ENCODE results near the gene TMEFF1.

The TMEFF1 gene

DNA sequence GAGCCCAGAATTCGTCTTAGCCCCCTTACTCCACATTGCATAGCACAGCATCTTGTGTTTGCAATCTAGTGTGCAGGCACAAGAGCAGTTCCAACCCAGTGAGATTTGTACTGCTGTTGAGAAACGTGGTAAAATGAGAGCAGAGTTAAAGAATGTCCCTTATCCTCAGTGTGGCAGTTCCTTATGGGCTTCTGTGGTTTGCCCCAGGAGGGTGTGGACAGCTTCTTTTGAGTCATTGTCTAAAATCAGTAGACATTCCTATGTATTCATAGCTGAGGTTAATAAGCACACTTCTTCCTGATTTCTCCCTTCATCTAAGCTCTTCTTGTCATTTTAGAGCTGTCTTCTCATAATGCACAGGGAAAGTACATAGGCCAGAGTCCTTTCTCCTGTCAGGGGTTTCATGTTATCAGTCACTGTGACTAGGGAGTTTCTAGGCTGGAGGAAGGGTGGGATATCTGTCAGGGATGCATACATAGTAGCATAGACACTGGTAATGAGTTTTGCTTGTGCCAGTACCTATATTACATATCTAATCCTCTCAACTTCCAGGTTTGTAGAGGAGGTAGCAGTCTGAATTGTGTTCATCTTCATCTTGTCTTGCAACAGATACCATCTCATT is 102.9 kb downstream of the TMEFF1 start:
- DNase-seq (ENCODE audit: low read depth in 3 of 3), result no peak

DNA sequence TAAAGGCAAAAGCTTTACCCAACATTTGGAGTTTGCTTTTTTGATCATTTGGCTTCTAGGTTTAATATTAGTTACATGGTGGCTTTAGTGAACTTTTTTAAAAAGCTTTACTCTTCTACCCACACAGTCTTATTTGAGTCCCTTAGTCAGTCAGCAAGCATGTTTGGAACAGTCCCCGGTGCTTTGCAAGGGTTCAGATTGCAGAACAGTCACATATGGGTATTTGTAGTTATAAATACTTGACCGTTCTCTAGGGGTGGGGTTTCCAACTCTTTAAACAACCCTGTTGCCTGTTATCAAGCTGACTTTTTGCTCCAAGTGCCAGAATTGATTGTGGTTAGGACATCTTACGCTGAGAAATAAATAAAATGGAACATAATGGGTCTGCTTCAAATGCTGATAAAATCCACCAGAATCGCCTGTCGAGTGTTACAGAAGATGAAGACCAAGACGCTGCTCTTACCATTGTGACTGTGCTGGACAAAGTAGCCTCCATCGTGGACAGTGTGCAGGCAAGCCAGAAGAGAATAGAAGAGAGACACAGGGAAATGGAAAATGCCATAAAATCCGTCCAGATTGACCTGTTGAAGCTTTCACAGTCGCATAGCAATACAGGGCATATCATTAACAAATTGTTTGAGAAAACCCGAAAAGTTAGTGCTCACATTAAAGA is 105.0 kb downstream of the TMEFF1 start, which contains the start of gene CAVIN4:
Gene CAVIN4, plus strand, starts transcription at position 304 of the 673 bp plus-strand sequence. Its CDS starts 65 bp downstream, at position 369.
- DNase-seq (ENCODE audit: low read depth in 3 of 3), result no peak

DNA sequence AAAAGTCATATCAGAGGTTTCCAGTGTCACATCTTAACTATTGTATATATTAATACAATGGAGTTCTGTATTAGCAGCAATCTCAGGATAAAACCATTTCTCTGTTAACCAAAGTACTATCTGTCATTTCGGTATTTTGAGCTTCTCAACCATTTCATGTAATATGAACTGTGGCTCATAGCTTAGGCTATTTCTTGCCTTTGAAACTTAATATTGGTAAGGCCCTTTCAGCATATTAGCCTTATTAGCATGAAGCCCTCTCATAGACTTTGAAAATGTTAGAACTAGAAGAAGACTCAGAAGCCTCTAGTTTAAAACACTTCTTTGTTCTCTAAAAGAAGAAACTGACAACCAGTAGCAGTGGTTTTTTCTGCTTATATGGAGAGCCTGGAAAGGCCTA is 105.7 kb downstream of the TMEFF1 start:
- no peak for DNase-seq (ENCODE audit: low read depth in 3 of 3)

DNA sequence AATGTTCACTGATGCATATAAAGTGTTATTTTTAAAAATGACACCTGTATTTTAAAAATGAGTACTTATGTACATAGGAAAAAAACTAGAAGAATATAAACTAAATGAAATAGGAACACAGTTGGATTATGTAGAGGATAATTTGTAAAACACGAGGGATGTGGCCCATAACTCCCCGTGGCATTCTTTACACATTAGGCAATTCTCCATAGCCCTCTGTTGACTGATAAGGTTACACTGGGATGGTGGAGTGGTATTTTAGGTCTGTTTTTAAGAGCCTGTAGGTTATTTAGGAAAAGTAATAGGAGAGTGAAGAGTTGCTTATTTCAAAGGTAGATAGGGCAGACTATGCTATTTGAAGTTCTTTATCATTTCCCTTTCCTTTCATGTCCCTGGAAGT is 106.7 kb downstream of the TMEFF1 start:
- no peak for DNase-seq (ENCODE audit: low read depth in 3 of 3)

DNA sequence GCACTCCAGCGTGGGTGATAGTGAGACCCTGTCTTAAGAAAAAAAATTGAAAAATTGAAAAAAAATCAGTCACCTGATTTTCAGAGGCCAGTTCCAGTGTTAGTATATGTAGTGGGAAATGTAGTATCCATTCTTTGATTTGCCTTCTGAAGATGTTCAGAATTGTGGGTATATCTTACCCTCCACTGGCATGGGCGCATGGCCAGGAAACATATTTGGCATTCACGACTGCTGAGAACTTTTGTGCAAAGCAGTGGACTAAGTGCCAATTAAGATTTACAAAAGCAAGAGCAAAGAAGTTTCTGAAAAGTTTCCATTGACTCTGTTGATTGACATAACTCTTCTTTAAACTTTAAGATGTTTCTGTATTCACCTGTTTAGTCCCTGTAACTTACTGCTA is 107.3 kb downstream of the TMEFF1 start:
- DNase-seq (ENCODE audit: low read depth in 3 of 3), result no peak

DNA sequence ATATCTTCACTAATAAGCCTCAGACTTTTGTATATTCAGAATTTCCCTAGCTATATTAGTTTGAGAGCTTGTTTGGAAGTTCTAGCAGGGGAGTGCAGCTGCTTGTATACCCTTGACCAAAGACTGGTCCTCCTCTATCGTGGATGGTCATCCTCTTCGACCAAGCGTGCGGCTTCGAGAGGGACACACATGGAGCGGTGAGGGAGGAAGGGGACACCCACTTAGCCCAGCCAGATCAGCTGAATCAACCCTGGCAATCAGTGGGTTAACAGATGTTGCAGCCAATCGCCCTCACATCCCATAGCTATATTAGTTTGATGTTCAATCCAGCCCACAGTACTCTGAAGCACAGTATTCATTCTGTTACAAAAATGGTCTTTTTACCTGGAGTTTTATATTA is 108.1 kb downstream of the TMEFF1 start:
- no peak for DNase-seq (ENCODE audit: low read depth in 3 of 3)

DNA sequence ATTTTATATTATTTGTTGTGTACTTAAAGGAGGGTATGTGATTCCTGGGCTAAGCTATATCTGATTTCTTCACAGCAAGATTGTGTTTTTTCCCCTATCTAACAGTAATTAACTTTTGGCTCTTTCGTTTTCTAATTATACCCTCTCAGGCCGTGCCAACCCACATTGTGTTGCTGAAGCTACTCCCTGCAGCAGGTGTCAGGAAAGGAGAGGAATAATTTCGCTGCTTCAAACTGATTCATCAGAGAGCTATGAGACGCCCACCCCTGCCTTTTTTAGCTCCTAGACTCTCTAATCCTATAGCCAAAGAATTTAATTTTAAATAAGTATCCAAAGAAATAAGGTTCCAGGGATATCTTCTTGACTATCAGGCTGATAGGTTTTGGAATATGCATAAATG is 108.7 kb downstream of the TMEFF1 start:
- DNase-seq (ENCODE audit: low read depth in 3 of 3), result no peak

DNA sequence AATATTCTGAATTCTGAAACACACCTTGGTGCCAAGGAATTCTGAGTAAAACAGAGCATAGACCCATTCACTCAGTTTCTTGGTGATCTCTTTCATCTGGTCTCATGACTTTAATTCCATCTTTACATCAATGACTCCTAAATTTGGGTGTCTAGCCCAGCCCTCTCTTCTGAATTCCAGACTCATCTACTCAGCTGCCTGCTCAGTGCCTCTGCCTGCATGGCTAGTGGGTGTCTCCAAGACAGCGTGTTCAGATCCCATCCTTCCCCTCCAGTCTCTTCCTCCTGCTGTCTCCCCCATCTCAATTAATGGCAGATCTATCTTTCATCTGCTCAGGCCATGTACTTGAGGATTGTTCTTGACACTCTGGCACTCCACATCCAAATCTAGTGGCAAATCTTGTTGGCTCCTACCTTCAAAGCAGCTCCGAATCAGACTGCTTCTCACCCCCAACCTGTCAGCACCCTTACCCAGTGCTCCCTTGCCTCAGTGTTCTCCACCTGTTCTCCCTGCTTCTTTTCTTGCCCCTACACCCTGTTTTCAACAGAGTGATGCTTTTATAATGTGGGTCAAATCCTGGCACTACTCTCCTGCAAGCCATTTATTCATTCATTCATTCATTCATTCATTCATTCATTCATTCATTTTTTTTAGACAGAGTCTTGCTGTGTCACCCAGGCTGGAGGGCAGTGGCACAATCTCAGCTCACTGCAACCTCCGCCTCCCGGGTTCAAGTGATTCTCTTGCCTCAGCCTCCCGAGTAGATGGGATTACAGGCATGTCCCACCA is 110.3 kb downstream of the TMEFF1 start:
- no peak for DNase-seq (ENCODE audit: low read depth in 3 of 3)

DNA sequence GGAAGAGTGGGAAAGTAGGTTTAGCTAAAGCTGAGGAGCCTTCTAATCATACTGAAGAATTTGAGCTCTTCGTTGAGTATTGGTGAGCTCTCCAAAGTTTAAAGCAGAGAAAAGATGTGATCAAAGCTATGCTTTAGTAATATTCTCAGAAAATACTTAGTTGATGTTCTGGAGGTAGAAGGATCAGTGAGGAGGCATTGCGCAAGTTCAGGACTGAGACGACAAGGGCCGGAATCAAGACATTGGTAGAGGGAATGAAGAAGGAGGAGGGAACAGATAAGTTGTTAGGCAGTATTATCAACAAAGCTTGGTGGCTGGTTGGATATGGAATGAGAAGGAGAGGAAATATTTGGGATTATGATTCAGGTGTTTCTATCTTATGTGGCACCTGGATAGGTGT is 112.0 kb downstream of the TMEFF1 start:
- no peak for DNase-seq (ENCODE audit: low read depth in 3 of 3)

DNA sequence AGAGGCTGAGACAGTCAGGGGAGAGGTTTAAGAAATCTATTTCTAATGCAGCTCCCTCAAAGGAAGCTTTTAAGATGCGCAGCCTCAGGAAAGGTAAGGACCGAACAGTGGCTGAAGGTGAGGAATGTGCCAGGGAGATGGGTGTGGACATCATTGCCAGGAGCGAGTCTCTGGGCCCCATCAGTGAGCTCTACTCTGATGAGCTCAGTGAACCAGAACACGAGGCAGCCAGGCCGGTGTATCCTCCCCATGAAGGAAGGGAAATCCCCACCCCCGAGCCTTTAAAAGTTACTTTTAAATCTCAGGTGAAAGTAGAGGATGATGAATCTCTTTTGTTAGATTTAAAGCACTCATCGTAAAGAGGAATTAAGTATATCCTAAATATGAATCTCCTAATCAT is 113.1 kb downstream of the TMEFF1 start:
- DNase-seq (ENCODE audit: low read depth in 3 of 3), result no peak

DNA sequence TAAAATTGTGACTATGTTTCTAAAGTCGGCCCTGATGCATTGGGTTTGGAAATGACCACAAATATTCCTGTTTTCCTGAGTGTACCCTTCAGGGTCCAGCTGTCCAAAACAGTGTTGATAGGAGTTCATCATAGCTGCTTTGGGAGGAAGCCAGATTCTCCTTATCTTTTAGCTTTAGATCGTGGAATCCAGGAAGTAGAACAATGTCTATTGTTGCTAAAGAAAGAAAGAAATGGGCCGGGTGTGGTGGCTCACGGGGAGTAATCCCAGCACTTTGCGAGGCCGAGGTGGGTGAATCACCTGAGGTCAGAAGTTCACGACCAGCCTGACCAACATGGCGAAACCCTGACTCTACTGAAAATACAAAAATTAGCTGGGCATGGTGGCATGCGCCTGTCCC is 114.4 kb downstream of the TMEFF1 start:
- DNase-seq (ENCODE audit: low read depth in 3 of 3), result no peak

DNA sequence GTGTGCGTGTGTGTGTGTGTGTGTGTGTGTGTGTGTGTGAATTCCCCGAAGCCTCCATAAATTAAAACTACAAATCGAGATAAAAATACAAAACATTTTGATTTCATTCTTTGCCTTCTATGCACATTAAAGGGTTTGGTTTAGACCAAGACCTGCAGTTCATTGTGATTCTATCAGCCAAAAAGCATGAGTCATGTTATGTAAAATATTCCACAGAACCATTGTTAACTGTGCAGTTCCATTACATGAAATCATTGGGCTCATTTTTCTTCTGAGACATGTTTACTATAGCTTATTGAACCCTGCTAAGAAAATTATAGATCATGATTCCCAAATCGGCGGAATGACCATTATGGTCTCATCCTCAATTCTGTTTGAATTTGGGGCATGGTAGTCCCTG is 116.6 kb downstream of the TMEFF1 start:
- DNase-seq (ENCODE audit: low read depth in 3 of 3), result no peak

DNA sequence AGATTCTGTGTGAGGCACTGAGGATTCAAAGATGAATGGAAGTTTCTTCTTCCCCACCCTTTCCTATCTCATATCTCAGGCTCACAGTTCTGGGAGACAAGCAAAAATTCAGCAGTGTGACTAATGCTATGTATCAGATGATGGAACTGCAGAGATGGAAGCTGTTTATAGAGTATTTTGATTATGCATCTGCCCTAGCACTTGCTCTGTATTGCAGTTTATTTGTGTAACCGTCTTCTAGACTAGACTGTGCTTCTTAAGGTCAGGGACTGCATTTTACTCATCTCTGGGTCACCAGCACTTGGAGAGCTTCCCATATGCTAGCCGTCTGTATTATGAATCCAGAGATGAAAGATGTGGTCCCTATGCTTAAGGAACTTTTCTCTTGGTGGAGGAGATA is 117.5 kb downstream of the TMEFF1 start:
- DNase-seq (ENCODE audit: low read depth in 3 of 3), result no peak

DNA sequence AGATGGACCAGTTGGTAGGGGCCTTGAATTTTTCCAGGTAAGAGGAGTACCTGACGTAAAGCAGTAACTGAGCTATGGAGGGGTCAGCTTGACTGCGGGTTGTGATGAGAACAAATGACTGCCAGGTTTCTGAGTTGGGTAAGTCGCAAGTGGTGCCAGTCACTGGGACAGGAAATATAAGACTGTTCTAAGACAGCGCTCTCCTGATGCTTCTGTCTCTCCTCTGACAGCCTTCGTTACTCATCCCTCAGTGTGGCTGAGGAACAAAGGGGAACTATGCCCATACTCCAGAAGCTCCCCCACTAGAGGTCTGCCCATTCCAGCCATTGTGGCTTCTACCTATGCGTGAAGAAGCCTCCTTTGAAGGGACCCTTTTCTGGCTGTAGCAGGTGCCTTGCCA is 118.2 kb downstream of the TMEFF1 start:
- no peak for DNase-seq (ENCODE audit: low read depth in 3 of 3)

DNA sequence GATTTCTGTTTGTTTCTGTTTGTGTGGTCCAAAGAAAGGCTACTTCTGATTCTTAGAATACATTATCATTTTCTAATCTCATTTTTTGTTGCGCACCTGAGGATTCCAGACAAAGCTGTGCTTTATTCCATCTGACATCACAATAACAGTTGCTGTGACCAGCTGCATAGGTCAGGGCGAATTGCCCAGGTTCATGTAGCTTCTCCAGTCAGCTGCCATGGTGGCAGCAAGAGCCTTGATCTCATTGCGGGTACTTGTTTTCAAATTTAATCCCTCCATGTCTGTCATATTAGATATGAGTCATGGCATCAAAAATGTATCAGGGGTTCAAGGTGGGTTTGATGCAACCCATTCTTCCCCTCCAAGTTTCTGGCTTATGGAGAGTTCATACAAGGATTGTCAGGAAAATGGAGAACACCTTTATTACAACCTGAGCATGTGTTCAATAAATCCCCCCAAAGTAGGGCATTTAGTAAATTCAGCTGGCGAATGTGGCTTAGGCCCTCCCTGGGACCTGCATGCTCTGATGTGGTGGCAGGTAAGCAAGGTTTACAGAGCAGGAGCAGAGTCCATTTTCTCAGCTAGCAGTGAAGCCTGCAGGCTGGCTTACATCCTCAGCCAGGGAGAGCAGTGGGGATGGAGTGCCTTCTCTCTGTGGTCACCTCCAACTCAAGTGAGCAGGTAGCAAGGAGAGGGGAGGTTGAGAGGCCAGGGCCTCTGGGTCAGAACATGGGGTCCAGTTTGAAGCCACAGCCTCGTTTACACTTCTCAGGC is 118.9 kb downstream of the TMEFF1 start:
- DNase-seq (ENCODE audit: low read depth in 3 of 3), result no peak

DNA sequence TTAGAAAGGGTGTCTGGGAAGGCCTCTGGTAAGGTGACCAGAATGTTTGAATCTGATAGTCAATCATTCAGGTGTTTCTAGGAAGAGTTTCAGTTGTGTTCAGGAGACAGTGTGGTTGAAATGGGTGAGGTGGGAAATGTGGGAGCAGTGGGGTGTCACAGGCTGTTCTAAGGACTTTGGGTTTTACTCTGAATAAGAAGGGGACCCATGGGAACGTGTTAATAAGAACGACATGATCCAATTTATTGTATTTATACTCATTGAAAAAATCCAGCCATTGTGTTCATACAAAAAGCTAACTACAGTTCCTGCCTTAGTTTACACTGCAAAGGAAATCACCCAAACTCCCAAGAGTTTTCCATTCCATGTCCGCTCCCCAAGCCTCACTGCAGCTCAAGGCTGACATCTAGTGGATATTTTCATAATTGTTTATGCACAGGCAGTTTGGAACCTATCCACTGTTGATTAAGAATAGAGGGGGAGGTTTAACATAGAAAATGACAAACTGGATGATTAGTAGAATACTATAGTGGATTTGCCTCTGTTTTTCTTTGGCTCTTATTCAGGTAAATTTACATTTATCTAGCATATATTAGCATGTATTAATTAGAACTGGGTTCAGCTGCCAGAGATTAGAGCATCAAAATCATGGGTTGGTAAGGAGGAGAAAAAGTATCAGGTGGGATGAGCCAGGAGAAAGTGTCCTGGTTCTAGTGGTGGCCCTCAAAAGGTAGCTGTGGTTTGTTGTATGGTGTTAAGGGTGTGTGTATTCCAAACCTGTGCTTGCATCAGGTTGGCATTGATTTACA is 122.6 kb downstream of the TMEFF1 start:
- no peak for DNase-seq (ENCODE audit: low read depth in 3 of 3)

DNA sequence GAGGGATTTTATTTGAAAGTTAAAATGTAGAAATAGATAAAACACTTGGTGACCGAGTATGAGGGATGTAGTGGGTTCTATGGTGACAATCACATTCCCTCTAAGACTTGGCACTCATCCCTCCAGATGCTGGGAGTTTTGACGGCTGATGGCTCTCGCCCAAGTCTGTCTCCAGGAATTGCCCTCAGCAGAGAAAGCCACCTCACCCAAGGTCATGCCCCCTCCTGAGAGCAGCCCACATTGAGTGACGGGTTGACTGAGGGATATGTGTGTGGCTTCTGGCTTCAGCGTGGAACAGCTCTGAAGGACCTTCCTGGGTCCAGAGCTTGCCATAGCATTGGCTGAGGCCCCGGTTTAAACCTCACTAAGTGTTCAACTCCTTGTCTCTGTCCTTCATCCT is 124.3 kb downstream of the TMEFF1 start:
- DNase-seq (ENCODE audit: low read depth in 3 of 3), result no peak

DNA sequence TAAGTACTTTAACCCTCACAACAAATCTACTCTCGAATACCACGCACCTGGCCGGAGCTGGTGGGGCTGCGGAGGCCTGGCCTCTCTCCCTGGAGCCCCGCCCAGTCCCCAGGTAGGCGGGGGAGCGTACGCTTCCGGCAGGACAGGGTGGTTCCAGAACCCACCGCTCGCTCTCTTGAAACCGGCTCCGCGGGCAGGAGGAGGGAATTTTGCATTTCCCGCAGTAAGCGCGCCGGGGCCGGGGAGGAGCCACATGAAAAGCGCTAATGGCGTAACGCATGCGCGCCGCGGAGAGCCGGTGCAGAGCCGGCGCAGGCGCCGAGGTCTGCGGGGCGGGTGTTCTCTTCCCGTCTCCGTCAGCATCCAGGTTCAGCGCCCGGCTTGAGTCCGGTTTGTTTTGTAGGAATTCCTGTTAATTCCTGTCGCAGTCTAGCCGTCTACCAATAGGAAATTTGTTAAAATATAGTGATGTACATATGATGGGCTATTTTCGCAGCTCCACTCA is 125.7 kb downstream of the TMEFF1 start:
- DNase-seq (ENCODE audit: low read depth in 3 of 3), result peak; percentile 59 to 68 (median 66)

DNA sequence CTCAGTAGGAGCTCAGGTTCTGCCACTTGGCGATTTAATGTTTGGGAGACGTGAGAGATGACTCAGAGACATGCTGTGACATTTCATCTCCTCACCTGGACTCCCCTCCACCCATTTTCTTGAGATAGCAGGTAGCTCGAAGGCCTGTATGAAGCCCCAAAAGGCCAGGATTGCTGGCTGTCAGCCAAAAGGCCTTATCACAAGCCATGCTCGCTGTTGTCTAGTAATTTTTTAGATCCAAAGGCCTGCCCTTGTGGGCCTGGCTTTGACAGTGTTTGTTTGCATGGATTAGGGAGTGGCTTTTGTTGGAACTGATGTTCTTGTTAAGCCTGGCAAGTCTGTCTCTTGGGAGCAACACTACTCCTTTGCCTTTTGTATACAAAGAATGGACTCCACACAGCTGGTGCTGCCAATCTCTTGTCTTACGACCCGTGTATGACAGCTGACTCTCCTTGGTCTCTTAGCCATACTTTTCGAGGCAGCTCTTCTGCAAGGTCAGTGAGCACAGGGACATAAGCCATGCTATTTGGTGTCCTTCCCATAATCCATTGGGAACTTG is 127.7 kb downstream of the TMEFF1 start:
- DNase-seq (ENCODE audit: low read depth in 3 of 3), result no peak

DNA sequence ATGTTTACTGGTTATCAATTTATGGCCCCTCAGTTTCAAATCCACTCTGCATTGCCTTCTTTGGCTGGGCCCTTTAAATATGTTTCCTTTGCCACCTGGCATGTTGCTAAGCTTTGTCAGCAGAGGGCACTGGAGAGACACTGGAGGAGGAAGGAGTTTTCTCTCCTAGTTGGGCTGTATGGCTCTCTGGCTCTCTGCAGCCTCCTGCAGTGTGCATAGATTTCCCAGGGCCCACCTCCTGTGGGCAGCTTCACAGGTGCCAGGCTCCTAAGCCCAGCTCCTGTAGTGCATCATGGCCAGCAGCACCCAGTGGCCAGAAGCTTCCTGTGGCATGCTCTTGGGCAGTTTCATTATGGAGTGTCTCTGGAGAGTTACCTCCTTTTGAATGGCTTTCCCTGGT is 128.3 kb downstream of the TMEFF1 start:
- DNase-seq (ENCODE audit: low read depth in 3 of 3), result no peak

DNA sequence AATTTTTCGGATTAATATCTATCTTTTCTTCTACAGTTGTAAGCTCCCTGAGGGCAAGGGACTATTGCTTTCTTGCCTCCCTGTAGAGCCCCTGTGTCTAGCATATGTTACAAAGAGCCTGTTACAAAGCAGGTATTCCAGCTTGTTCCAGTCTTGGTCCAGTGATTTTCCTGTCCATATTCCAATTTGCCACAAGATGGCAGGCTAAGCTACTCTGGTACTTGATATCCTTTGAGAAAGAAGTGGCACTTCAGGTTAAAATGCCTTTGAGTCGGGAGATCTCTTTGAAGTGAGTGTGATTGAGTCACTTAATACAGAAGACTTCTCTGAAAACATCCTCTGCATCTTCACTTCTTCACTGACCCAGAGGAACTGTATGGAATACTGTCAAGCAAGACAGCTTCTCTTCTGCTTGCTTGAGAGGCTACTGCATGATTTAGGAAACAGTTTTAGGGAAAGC is 129.4 kb downstream of the TMEFF1 start:
- no peak for DNase-seq (ENCODE audit: low read depth in 3 of 3)
